Measurements from ENCODE around the gene CEP131.

The CEP131 gene

GRCh38 chr17:81184555-81184954, 38.2 kb downstream of the CEP131 start:
- H3K36me3 Mint-ChIP-seq (ENCODE audit: insufficient read depth) = peaks cover 2% of the 10 kb centered on the region
- no peak overlapping the region for H3K27ac Mint-ChIP-seq
- no peaks in the 10 kb centered on the region for H3K9me3 Mint-ChIP-seq
- H3K27me3 Mint-ChIP-seq = peaks cover 0 to 10% of the 10 kb centered on the region in 2 donors
- no peaks in the 10 kb centered on the region for H3K4me1 Mint-ChIP-seq (ENCODE audit: low read depth in 2 of 2)
- H3K4me3 Mint-ChIP-seq = no peak overlapping the region
- ATAC-seq (replicated peaks) = no peak
- no peak for DNase-seq

- Mint-ChIP-seq H3K4me1 (ENCODE audit: low read depth in 2 of 2) (no peaks in the 10 kb centered on the region), H3K36me3 (ENCODE audit: insufficient read depth) (peaks cover 2% of the 10 kb centered on the region), H3K27ac (no peak overlapping the region), H3K9me3 (no peaks in the 10 kb centered on the region), H3K27me3 (peaks cover 0 to 10% of the 10 kb centered on the region in 2 donors), H3K4me3 (no peak overlapping the region)
- ATAC-seq (replicated peaks) = no peak
- no peak for DNase-seq
These were observed 39.0 kb downstream of the CEP131 start for GRCh38 chr17:81183807-81184206.

DNA sequence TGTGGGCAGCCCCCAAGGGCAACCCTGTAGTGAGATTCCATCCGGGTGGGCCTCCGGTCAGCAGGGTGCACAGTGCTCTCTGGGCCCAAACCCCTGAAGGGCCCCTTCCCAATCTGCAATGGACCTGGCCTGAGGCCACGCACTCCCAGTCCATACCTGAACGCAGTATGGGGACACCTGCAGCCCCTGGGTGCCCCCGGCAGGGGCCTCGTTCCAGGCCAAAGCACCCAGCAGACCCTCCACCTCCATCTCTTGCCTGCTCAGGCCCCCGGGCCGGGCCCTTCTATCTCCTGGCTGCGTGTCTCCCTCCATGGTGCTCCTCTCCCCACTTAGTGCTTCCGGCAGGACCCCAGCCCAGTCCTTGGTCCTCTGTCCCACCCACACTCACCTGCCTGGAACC, 39.4 kb downstream of the CEP131 start:
- Mint-ChIP-seq H3K9me3 (no peaks in the 10 kb centered on the region), H3K36me3 (ENCODE audit: insufficient read depth) (peaks cover 2% of the 10 kb centered on the region), H3K4me1 (ENCODE audit: low read depth in 2 of 2) (no peaks in the 10 kb centered on the region), H3K27me3 (peaks cover 0 to 10% of the 10 kb centered on the region in 2 donors), H3K4me3 (no peak overlapping the region), H3K27ac (no peak overlapping the region)
- no peak for DNase-seq
- ATAC-seq (replicated peaks) = no peak

DNA sequence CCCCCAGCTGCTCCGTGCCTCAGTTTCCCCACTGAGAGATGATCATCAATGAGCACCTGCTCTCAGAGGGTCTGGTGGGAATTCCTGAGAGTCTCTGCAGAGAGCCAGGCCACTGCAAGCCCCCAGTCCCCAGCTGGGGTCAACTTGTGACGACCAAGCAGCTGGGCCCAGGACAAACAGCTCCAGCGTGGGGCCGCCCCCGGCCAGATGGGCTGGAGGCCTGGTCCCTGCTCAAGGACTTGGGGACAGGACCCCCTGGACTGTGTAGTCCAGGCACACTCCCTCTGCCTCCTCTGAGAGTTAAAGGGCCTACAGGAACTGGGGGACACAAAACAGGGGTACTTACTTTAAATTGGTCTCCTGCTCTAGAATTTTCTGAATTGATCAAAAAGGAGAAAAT, 40.2 kb downstream of the CEP131 start:
- peaks cover 0 to 10% of the 10 kb centered on the region in 2 donors for H3K27me3 Mint-ChIP-seq
- no peaks in the 10 kb centered on the region for H3K9me3 Mint-ChIP-seq
- DNase-seq (no peak), ATAC-seq (replicated peaks) (no peak)
- H3K27ac Mint-ChIP-seq = no peak overlapping the region
- H3K36me3 Mint-ChIP-seq (ENCODE audit: insufficient read depth) = peaks cover 2% of the 10 kb centered on the region
- no peak overlapping the region for H3K4me3 Mint-ChIP-seq
- H3K4me1 Mint-ChIP-seq (ENCODE audit: low read depth in 2 of 2) = no peaks in the 10 kb centered on the region

- Mint-ChIP-seq H3K27me3 (peaks cover 0 to 10% of the 10 kb centered on the region in 2 donors), H3K4me3 (no peak overlapping the region), H3K36me3 (ENCODE audit: insufficient read depth) (peaks cover 2% of the 10 kb centered on the region), H3K9me3 (no peaks in the 10 kb centered on the region), H3K27ac (no peak overlapping the region), H3K4me1 (ENCODE audit: low read depth in 2 of 2) (no peaks in the 10 kb centered on the region)
- no peak for DNase-seq
- no peak for ATAC-seq (replicated peaks)
These were observed 41.0 kb downstream of the CEP131 start for GRCh38 chr17:81181811-81182185.

DNA sequence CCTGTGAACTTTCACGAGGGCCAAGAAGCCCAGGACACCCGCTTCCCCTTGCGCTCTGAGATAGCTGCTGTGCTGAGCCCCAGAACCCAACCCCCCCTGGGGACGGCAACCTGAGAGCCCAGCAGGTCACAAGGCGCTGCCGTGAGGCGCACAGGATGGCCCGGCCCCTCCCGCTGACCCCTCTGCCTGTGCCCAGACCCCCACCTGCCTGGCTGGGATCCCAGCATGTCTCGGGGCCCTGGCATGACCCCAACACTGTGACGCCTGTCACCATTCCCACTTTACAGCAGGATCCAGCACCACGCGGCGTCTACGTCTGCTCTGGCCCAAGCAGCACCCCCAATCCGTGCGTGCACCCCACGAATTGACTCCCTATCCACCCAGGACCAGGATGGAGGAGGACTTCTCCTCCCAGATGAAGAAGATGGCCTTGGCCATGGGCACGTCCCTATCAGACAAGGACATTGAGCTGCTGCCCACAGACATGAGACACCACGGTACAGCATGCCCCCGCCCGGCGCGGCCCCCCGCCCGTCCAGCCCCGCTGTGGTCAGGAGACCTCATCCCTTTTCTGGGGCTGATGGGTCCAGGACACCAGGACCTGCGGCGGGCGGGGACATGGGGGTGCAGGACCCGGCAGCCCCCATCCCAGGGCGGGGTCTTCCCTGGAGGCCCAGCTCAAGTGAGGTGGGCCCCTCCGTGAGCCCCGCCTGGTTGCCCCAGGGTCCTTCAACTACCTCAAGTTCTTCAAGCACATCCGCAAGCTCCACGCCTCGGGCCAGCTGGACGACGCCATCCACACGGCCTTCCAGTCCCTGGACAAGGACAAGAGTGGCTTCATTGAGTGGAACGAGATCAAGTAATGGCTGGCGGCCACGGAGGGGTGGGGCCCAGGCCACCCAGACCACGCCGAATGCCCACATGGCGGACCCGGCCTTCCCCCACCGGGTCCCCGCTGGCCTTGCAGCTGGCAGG, 41.6 kb downstream of the CEP131 start:
- no peaks in the 10 kb centered on the region for H3K4me1 Mint-ChIP-seq (ENCODE audit: low read depth in 2 of 2)
- no peak overlapping the region for H3K27ac Mint-ChIP-seq
- H3K36me3 Mint-ChIP-seq (ENCODE audit: insufficient read depth) = peaks cover 2% of the 10 kb centered on the region
- H3K27me3 Mint-ChIP-seq = peaks cover 0 to 10% of the 10 kb centered on the region in 2 donors
- no peak for ATAC-seq (replicated peaks)
- no peak for DNase-seq
- no peaks in the 10 kb centered on the region for H3K9me3 Mint-ChIP-seq
- H3K4me3 Mint-ChIP-seq = no peak overlapping the region

DNA sequence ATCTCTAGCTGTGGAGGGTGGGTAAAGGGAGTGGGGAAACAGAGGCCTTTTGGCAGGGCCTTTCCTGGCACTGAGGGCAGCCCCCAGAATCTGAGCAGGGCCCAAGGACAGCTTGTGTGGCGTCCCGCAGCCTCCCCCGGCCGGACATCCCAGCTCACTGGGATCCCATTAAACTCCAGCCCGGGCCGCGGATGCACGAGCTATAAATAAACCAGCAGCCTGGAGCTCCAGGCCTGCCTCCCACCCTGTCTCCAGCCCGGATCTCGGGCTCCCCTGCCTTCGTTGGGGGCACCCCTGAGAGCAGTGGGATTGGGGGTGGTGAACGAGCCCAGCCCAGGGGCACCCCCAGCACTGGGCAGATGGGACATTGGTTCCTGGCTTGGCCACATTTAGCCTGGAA, 42.9 kb downstream of the CEP131 start:
- DNase-seq (no peak), ATAC-seq (replicated peaks) (no peak)
- H3K27ac Mint-ChIP-seq = no peak overlapping the region
- H3K4me1 Mint-ChIP-seq (ENCODE audit: low read depth in 2 of 2) = no peaks in the 10 kb centered on the region
- H3K4me3 Mint-ChIP-seq = no peak overlapping the region
- no peaks in the 10 kb centered on the region for H3K36me3 Mint-ChIP-seq (ENCODE audit: insufficient read depth)
- no peaks in the 10 kb centered on the region for H3K9me3 Mint-ChIP-seq
- peaks cover 0 to 10% of the 10 kb centered on the region in 2 donors for H3K27me3 Mint-ChIP-seq

DNA sequence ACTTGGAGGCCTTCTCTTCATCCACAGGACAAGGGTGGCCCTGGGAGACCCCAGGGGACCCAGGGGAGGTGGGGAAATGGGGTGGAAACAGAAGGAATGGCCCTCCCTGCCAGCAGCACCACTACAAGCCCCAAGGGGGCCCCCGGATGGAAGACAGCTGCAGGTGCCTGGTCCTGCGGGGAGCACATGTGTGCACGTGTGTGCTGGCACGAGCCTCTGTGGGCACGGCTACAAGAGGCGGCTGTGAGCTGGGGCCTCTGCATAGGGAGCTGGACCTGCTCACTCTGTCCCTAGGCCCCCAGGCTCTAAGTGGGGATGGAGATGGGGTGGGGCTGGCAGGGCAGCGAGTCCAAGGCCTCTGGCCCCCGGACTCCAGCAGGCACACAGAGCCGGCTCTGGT, 43.5 kb downstream of the CEP131 start:
- no peak for ATAC-seq (replicated peaks)
- Mint-ChIP-seq H3K9me3 (no peaks in the 10 kb centered on the region), H3K36me3 (ENCODE audit: insufficient read depth) (no peaks in the 10 kb centered on the region), H3K4me1 (ENCODE audit: low read depth in 2 of 2) (no peaks in the 10 kb centered on the region), H3K27me3 (peaks cover 0 to 5% of the 10 kb centered on the region in 2 donors), H3K27ac (no peak overlapping the region), H3K4me3 (no peak overlapping the region)
- no peak for DNase-seq

DNA sequence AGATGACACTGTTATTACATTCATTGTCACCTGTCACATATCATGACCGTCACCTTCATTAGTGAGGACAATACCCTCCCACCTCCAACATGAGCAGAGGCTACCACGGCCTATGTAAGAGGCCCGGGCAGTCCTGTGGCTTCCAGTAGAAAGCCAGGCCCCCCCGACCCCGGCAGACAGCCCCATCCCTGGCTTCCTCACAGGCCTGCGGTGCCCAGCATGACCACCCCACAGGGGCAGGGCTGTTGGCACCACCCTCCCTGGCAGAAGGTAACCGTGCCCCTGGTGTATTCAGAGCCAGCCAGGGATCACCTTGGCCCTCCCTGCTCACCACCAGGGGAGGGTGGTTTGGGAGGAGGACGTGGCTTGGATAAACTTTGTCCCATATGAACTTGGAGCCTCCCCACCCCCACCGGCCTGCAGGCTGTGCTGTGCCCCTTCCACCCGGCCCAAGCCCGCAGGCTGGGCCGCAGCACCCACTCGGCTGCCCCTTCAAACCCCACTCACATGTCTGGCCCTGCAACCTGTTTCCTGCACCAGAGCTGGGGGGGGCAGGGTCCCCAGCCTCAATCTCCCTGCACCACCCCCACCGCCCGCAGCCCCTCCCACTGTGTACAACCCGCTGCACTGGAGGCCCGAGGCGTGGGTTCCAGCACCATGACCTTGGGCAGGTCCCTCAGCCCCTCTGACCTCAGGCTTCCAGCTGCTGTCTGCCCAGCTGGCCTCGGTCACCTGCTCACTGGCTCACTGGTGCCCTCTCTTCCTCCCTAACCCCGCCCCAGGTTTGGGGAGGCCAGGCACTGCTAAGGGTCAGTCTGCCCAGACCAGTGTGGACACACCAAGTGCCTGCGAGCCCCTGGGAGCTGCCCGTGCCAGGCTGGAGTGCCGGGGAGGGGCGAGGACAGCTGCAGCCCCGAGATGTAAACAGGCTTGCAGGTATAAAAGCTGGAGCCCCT, 44.4 kb downstream of the CEP131 start:
- Mint-ChIP-seq H3K4me1 (ENCODE audit: low read depth in 2 of 2) (no peaks in the 10 kb centered on the region), H3K27ac (no peak overlapping the region), H3K4me3 (no peak overlapping the region), H3K36me3 (ENCODE audit: insufficient read depth) (no peaks in the 10 kb centered on the region), H3K27me3 (no peaks in the 10 kb centered on the region), H3K9me3 (no peaks in the 10 kb centered on the region)
- ATAC-seq (replicated peaks) (no peak), DNase-seq (no peak)

DNA sequence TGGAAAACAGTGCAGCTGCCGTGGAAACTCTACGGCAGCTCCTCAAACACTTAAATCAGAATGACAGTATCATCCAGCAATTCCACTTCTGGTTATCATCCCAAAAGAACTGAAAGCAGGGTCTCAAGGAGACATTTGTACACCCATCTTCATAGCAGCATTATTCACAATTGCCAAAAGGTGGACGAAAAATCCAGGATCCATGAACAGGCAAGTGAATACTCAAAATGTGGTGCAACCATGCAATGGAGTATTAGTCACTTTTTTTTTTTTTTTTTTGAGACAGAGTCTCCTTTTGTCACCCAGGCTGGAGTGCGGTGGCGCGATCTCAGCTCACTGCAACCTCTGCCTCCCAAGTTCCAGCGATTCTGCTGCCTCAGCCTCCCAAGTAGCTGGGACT, 46.1 kb downstream of the CEP131 start:
- H3K27me3 Mint-ChIP-seq = no peaks in the 10 kb centered on the region
- no peaks in the 10 kb centered on the region for H3K9me3 Mint-ChIP-seq
- no peak overlapping the region for H3K4me3 Mint-ChIP-seq
- no peak for ATAC-seq (replicated peaks)
- no peak overlapping the region for H3K27ac Mint-ChIP-seq
- no peaks in the 10 kb centered on the region for H3K36me3 Mint-ChIP-seq (ENCODE audit: insufficient read depth)
- DNase-seq = no peak
- H3K4me1 Mint-ChIP-seq (ENCODE audit: low read depth in 2 of 2) = no peaks in the 10 kb centered on the region

- Mint-ChIP-seq H3K36me3 (ENCODE audit: insufficient read depth) (no peaks in the 10 kb centered on the region), H3K4me1 (ENCODE audit: low read depth in 2 of 2) (no peaks in the 10 kb centered on the region), H3K27ac (no peak overlapping the region), H3K4me3 (no peak overlapping the region), H3K9me3 (no peaks in the 10 kb centered on the region), H3K27me3 (no peaks in the 10 kb centered on the region)
- DNase-seq (no peak), ATAC-seq (replicated peaks) (no peak)
These were observed 49.0 kb downstream of the CEP131 start for GRCh38 chr17:81173762-81174155.

DNA sequence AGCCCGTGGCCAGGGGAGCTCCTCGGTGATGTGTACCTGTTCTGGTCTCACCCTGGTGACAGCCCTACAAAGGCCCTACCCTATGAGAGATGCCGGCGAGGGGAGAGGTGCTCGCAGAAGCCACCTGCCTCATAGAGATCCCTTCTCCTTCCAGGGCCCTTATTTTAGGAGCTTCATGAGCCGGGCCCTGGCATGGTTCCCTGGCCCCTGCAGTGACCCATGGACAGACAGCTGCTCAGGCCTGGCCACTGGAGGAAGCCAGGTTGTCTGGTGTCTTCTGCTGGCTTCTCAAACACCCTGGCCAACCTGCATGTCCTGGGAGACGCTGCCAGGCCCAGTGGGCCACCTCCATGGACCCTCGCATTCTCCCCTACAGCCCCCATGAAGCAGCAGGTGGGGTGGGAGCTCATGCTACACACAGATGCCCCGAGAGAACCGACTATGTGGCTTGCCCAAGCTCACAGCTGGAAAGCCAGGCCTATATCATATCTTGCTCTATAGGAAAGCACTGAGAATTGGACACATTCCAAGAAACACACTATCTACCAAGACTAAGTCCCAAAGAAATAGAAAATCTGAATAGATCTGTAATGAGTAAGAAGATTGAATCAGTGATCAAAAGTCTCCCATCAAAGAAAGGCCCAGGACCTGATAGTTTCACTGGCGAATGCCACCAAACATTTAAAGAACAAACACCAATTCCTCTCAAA, 49.6 kb downstream of the CEP131 start:
- H3K36me3 Mint-ChIP-seq (ENCODE audit: insufficient read depth) = no peaks in the 10 kb centered on the region
- no peaks in the 10 kb centered on the region for H3K9me3 Mint-ChIP-seq
- H3K27me3 Mint-ChIP-seq = no peaks in the 10 kb centered on the region
- no peak overlapping the region for H3K27ac Mint-ChIP-seq
- DNase-seq = no peak
- no peak overlapping the region for H3K4me3 Mint-ChIP-seq
- H3K4me1 Mint-ChIP-seq (ENCODE audit: low read depth in 2 of 2) = no peaks in the 10 kb centered on the region
- ATAC-seq (replicated peaks) = no peak

GRCh38 chr17:81171941-81172340, 50.8 kb downstream of the CEP131 start:
- Mint-ChIP-seq H3K4me1 (ENCODE audit: low read depth in 2 of 2) (no peaks in the 10 kb centered on the region), H3K9me3 (no peaks in the 10 kb centered on the region), H3K36me3 (ENCODE audit: insufficient read depth) (no peaks in the 10 kb centered on the region), H3K4me3 (no peak overlapping the region), H3K27ac (no peak overlapping the region), H3K27me3 (peaks cover 0 to 5% of the 10 kb centered on the region in 2 donors)
- ATAC-seq (replicated peaks) (no peak), DNase-seq (no peak)
